HL-60 (cell line): ENCODE results near the gene RSBN1.

Source experiments
- DNase-seq, 2 experiments: peaks; one replicate each; pipeline ENCODE4 v3.0.0-alpha.2; 2010 to 2020; ENCODE audit warnings: low read depth in 1 of 2, low spot score in 1 of 2
- H3K27ac ChIP-seq: fragments of 250-450 bp; sonication (Bioruptor Pico); replicated peaks from 2 replicates; pipeline ENCODE4 v1.5.1; 2020; ENCODE audit warnings: mild to moderate bottlenecking, moderate library complexity
- H3K27me3 ChIP-seq: fragments of 250-450 bp; sonication (Bioruptor Pico); 2 replicates; pipeline ENCODE4 v1.5.1; 2021; ENCODE audit warnings: mild to moderate bottlenecking, moderate library complexity; ENCODE audit not compliant: insufficient read depth, poor library complexity, severe bottlenecking
- H3K4me3 ChIP-seq: replicated peaks from 2 replicates; pipeline ENCODE4 v1.5.1; 2011; ENCODE audit warnings: mild to moderate bottlenecking, control low read depth, low read length; ENCODE audit not compliant: insufficient read depth
- GABPA ChIP-seq: IDR thresholded peaks from 2 replicates; pipeline ENCODE4 v1.6.1; 2012; ENCODE audit warnings: low read depth
- POLR2AphosphoS5 ChIP-seq: IDR thresholded peaks from 2 replicates; pipeline ENCODE4 v1.6.1; 2012; ENCODE audit warnings: low read depth
- SPI1 ChIP-seq: IDR thresholded peaks from 2 replicates; pipeline ENCODE4 v1.6.1; 2012; ENCODE audit warnings: low read depth, mild to moderate bottlenecking, borderline replicate concordance
- TF ChIP-seq, protein P1 (sequence below): IDR thresholded peaks from one replicate; pipeline ENCODE4 v1.5.1; 2011; ENCODE audit warnings: low read length, control low read depth, inconsistent platforms; ENCODE audit not compliant: insufficient read depth
- TF ChIP-seq, protein P2 (sequence below): IDR thresholded peaks from 2 replicates; pipeline ENCODE4 v1.6.1; 2012; ENCODE audit warnings: low read depth; ENCODE audit not compliant: insufficient replicate concordance

The RSBN1 gene

DNA sequence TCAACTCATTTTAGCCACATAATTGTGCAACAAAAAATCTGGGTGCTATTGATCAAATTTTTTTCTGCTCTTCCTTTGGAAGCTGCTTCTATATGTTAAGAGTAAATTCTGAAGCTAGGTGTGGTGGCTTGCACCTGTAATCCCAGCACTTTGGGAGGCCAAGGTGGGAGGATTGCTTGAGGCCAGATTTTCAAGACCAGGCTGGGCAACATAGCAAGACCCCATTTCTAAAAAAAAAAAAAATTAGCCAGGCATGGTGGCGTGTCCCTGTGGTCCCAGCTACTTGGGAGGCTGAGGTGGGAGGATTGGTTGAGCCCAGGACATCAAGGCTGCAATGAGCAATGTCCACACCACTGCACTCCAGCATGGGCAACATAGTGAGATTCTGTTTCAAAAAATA, 24.3 kb upstream of the RSBN1 start:
- no peak for DNase-seq
- TF ChIP-seq GABPA (no peak), POLR2AphosphoS5 (no peak), SPI1 (no peak)
- TF ChIP-seq, protein P1, sequence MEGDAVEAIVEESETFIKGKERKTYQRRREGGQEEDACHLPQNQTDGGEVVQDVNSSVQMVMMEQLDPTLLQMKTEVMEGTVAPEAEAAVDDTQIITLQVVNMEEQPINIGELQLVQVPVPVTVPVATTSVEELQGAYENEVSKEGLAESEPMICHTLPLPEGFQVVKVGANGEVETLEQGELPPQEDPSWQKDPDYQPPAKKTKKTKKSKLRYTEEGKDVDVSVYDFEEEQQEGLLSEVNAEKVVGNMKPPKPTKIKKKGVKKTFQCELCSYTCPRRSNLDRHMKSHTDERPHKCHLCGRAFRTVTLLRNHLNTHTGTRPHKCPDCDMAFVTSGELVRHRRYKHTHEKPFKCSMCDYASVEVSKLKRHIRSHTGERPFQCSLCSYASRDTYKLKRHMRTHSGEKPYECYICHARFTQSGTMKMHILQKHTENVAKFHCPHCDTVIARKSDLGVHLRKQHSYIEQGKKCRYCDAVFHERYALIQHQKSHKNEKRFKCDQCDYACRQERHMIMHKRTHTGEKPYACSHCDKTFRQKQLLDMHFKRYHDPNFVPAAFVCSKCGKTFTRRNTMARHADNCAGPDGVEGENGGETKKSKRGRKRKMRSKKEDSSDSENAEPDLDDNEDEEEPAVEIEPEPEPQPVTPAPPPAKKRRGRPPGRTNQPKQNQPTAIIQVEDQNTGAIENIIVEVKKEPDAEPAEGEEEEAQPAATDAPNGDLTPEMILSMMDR: no peak
- TF ChIP-seq, protein P2, sequence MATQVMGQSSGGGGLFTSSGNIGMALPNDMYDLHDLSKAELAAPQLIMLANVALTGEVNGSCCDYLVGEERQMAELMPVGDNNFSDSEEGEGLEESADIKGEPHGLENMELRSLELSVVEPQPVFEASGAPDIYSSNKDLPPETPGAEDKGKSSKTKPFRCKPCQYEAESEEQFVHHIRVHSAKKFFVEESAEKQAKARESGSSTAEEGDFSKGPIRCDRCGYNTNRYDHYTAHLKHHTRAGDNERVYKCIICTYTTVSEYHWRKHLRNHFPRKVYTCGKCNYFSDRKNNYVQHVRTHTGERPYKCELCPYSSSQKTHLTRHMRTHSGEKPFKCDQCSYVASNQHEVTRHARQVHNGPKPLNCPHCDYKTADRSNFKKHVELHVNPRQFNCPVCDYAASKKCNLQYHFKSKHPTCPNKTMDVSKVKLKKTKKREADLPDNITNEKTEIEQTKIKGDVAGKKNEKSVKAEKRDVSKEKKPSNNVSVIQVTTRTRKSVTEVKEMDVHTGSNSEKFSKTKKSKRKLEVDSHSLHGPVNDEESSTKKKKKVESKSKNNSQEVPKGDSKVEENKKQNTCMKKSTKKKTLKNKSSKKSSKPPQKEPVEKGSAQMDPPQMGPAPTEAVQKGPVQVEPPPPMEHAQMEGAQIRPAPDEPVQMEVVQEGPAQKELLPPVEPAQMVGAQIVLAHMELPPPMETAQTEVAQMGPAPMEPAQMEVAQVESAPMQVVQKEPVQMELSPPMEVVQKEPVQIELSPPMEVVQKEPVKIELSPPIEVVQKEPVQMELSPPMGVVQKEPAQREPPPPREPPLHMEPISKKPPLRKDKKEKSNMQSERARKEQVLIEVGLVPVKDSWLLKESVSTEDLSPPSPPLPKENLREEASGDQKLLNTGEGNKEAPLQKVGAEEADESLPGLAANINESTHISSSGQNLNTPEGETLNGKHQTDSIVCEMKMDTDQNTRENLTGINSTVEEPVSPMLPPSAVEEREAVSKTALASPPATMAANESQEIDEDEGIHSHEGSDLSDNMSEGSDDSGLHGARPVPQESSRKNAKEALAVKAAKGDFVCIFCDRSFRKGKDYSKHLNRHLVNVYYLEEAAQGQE: no peak
- Histone ChIP-seq H3K4me3 (no peak overlapping the region), H3K27me3 (no peaks in the 10 kb centered on the region), H3K27ac (no peak overlapping the region)

DNA sequence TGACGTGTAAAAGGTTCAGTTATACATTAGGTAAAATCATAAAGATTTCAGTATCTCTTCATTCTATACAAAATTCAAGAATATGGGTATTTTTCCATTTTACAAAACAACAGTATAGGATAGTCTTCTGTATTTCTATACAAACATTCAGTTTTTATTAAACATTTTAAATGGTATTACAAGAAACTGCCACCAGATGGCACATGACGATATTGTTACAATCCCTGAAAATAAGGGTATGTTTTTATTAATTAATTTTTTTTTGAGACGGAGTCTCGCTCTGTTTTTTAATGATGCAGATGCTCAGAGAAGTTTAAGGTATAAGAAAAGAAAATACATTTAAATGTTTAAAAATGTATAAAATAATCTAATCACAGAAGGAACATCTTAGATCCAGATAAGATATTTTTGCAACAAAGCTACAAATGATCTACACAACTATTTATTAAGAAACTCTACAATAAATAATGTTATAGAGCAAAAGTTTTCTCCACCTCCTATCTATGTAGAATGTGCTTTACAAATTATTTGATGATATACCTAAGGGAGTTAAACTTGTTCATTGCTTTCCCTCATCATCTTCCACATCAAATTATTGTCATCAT, 23.5 kb upstream of the RSBN1 start:
- DNase-seq: peak in 1 of 2 experiments; percentile 28

DNA sequence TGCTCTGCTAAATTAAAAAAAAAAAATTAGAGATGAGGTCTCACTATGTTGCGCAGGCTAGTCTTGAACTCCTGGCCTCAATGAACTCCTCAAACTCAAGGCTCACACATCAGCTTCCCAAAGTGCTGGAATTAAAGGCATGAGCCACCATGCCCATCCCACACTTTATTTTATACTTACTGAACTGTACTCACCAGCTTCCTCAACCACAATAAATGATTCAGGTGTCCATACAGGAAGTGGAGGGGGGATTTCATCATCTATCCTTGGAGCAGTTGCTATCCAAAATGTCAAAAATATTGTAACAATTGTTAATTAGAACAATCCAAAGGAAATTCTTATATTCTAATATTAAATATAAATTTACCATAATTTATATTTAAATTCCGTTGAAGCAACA, 22.4 kb upstream of the RSBN1 start:
- TF ChIP-seq POLR2AphosphoS5: no peak
- TF ChIP-seq, protein P2: no peak
- no peak for TF ChIP-seq SPI1
- TF ChIP-seq, protein P1: no peak
- no peak for TF ChIP-seq GABPA
- Histone ChIP-seq H3K4me3 (no peak overlapping the region), H3K27ac (no peak overlapping the region), H3K27me3 (no peaks in the 10 kb centered on the region)
- no peak for DNase-seq

More for the DNA sequence above, 23.5 kb upstream of the RSBN1 start:
- Histone ChIP-seq H3K27ac (no peak overlapping the region), H3K27me3 (no peaks in the 10 kb centered on the region), H3K4me3 (no peak overlapping the region)
- TF ChIP-seq, protein P1: peak; percentile 6
- no peak for TF ChIP-seq SPI1

DNA sequence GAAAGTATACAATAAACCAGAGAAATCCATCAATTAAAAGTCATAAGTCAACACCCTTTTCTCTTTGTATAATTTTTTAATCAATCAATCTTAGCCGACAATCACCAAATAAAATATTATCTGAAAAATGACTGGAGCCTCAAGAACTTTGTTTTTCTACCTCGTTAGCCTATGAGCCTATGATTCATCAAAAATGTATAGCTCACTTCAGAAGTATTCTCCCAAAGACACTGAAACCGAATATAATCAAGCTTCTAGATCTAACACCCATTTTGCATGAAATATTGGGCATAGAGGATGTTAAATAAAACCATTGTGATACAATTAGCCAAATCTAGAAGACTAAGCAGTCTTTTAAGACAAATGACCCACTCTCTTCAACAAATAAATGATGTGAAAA, 17.8 kb upstream of the RSBN1 start:
- no peaks in the 10 kb centered on the region for H3K27me3 ChIP-seq
- TF ChIP-seq, protein P1: no peak
- TF ChIP-seq GABPA (no peak), SPI1 (no peak), POLR2AphosphoS5 (no peak)
- TF ChIP-seq, protein P2: no peak
- DNase-seq: no peak
- H3K4me3 ChIP-seq: no peak overlapping the region
- H3K27ac ChIP-seq: no peak overlapping the region
